HG03135 (cell line): ENCODE results near the gene USP17L17.
"Not testable (repeated sequence)": the region's sequence is repeated elsewhere in the genome, so short reads cannot be mapped to it uniquely, and the experiment has no call there.

Experiments
- ATAC-seq: cut with Tn5 transposase; IDR thresholded peaks from one replicate; pipeline ENCODE4 v1.9.1; 2021; ENCODE audit warnings: mild to moderate bottlenecking, moderate library complexity; ENCODE audit not compliant: unreplicated experiment

Gene USP17L17, protein sequence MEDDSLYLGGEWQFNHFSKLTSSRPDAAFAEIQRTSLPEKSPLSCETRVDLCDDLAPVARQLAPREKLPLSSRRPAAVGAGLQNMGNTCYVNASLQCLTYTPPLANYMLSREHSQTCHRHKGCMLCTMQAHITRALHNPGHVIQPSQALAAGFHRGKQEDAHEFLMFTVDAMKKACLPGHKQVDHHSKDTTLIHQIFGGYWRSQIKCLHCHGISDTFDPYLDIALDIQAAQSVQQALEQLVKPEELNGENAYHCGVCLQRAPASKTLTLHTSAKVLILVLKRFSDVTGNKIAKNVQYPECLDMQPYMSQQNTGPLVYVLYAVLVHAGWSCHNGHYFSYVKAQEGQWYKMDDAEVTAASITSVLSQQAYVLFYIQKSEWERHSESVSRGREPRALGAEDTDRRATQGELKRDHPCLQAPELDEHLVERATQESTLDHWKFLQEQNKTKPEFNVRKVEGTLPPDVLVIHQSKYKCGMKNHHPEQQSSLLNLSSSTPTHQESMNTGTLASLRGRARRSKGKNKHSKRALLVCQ

GRCh38 chr4:9243579-9243978 lies at the start of gene USP17L17:
Gene USP17L17, plus strand, starts transcription at chr4:9243879. Its CDS starts 0 bp downstream, at chr4:9243879.
- not testable (repeated sequence) for ATAC-seq

- ATAC-seq, result not testable (repeated sequence)
These were observed 33.3 kb upstream of the USP17L17 start, which contains the start of gene USP17L10 for GRCh38 chr4:9210357-9210756. Gene USP17L10, plus strand, starts transcription at chr4:9210657. Its CDS starts 0 bp downstream, at chr4:9210657.

DNA sequence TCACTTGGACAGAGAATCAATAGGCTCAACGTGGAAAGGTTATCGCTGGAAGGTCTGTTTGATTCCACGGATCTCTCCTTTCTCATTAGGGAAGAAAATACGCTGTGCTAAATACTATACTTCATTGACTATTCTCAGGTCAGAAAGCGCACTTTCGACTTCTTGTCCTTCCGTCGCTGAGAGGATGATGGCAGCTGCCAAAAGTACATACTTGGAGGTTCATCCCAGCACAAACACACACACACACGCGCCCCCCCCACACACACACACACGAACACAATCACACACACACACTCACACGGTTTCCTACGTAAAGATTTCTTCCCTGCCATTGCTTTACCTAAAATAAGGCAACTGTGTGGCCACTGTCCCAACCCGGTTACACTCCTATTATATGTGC lies 29.0 kb upstream of the USP17L17 start:
- not testable (repeated sequence) for ATAC-seq

- not testable (repeated sequence) for ATAC-seq
These were observed 28.6 kb upstream of the USP17L17 start, which contains the start of gene USP17L11 for GRCh38 chr4:9215105-9215504. Gene USP17L11, plus strand, starts transcription at chr4:9215405. Its CDS starts 0 bp downstream, at chr4:9215405.

DNA sequence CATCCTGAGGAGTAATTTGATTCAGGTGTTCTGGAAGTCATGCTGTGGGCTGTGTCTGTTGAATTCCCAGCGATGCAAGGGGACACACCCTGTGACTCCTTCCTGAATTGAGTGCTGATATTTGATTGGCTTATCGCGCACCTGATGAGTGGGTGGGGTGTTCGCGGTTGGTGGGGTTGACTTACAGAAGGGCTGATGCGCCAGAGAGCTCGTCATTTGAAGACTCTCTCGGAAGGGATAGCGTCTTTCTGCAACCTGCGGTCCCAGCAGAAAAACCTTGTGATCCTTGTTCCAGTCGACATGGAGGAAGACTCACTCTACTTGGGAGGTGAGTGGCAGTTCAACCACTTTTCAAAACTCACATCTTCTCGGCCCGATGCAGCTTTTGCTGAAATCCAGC lies 23.8 kb upstream of the USP17L17 start, which contains the start of gene USP17L12:
Gene USP17L12 (plus strand): TSS at position 301 of the 400 bp plus-strand sequence. CDS start 0 bp downstream, at position 301.
- ATAC-seq, result not testable (repeated sequence)

DNA sequence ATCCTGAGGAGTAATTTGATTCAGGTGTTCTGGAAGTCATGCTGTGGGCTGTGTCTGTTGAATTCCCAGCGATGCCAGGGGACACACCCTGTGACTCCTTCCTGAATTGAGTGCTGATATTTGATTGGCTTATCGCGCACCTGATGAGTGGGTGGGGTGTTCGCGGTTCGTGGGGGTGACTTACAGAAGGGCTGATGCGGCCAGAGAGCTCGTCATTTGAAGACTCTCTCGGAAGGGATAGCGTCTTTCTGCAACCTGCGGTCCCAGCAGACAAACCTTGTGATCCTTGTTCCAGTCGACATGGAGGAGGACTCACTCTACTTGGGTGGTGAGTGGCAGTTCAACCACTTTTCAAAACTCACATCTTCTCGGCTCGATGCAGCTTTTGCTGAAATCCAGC lies 19.1 kb upstream of the USP17L17 start, which contains the start of gene USP17L13:
Gene USP17L13 (plus strand): TSS at position 301 of the 400 bp plus-strand sequence. CDS start 0 bp downstream, at position 301.
- not testable (repeated sequence) for ATAC-seq

DNA sequence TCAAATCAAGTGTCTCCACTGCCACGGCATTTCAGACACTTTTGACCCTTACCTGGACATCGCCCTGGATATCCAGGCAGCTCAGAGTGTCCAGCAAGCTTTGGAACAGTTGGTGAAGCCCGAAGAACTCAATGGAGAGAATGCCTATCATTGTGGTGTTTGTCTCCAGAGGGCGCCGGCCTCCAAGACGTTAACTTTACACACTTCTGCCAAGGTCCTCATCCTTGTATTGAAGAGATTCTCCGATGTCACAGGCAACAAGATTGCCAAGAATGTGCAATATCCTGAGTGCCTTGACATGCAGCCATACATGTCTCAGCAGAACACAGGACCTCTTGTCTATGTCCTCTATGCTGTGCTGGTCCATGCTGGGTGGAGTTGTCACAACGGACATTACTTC lies 13.4 kb upstream of the USP17L17 start:
- not testable (repeated sequence) for ATAC-seq

GRCh38 chr4:9234085-9234484 lies 9.6 kb upstream of the USP17L17 start, which contains the start of gene USP17L15:
Gene USP17L15, plus strand, starts transcription at chr4:9234385. Its CDS starts 0 bp downstream, at chr4:9234385.
- not testable (repeated sequence) for ATAC-seq

GRCh38 chr4:9238461-9238860 lies 5.2 kb upstream of the USP17L17 start:
- not testable (repeated sequence) for ATAC-seq

- not testable (repeated sequence) for ATAC-seq
These were observed 4.4 kb downstream of the USP17L17 start, which contains the start of gene USP17L18 for GRCh38 chr4:9247953-9248680. Gene USP17L18, plus strand, starts transcription at chr4:9248630. Its CDS starts 0 bp downstream, at chr4:9248630.

DNA sequence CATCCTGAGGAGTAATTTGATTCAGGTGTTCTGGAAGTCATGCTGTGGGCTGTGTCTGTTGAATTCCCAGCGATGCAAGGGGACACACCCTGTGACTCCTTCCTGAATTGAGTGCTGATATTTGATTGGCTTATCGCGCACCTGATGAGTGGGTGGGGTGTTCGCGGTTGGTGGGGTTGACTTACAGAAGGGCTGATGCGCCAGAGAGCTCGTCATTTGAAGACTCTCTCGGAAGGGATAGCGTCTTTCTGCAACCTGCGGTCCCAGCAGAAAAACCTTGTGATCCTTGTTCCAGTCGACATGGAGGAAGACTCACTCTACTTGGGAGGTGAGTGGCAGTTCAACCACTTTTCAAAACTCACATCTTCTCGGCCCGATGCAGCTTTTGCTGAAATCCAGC lies 9.4 kb downstream of the USP17L17 start, which contains the start of gene USP17L19:
Gene USP17L19 (plus strand): TSS at position 301 of the 400 bp plus-strand sequence. CDS start 0 bp downstream, at position 301.
- not testable (repeated sequence) for ATAC-seq

- not testable (repeated sequence) for ATAC-seq
These were observed 14.1 kb downstream of the USP17L17 start, which contains the start of gene USP17L20 for GRCh38 chr4:9257824-9258223. Gene USP17L20, plus strand, starts transcription at chr4:9258124. Its CDS starts 0 bp downstream, at chr4:9258124.

GRCh38 chr4:9262572-9262971 lies 18.9 kb downstream of the USP17L17 start, which contains the start of gene USP17L21:
Gene USP17L21, plus strand, starts transcription at chr4:9262872. Its CDS starts 0 bp downstream, at chr4:9262872.
- not testable (repeated sequence) for ATAC-seq

DNA sequence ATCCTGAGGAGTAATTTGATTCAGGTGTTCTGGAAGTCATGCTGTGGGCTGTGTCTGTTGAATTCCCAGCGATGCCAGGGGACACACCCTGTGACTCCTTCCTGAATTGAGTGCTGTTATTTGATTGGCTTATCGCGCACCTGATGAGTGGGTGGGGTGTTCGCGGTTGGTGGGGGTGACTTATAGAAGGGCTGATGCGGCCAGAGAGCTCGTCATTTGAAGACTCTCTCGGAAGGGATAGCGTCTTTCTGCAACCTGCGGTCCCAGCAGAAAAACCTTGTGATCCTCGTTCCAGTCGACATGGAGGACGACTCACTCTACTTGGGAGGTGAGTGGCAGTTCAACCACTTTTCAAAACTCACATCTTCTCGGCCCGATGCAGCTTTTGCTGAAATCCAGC lies 23.6 kb downstream of the USP17L17 start, which contains the start of gene USP17L22:
Gene USP17L22 (plus strand): TSS at position 301 of the 400 bp plus-strand sequence. CDS start 0 bp downstream, at position 301.
- ATAC-seq, result not testable (repeated sequence)

DNA sequence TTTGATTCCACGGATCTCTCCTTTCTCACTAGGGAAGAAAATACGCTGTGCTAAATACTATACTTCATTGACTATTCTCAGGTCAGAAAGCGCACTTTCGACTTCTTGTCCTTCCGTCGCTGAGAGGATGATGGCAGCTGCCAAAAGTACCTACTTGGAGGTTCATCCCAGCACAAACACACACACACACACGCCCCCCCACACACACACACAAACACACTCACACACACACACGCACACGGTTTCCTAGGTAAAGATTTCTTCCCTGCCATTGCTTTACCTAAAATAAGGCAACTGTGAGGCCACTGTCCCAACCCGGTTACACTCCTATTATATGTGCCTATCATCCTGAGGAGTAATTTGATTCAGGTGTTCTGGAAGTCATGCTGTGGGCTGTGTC lies 28.0 kb downstream of the USP17L17 start:
- not testable (repeated sequence) for ATAC-seq
